ENCODE measurements around the gene UNKL. TPM values are rescaled to one million over a fixed set of nuclear protein-coding genes. Genes with fewer than 3 reads are reported as not detected.

Gene UNKL
- total and polyA plus RNA-seq, 10 donors: 6.6 to 80.0 (median 44.4) TPM

DNA sequence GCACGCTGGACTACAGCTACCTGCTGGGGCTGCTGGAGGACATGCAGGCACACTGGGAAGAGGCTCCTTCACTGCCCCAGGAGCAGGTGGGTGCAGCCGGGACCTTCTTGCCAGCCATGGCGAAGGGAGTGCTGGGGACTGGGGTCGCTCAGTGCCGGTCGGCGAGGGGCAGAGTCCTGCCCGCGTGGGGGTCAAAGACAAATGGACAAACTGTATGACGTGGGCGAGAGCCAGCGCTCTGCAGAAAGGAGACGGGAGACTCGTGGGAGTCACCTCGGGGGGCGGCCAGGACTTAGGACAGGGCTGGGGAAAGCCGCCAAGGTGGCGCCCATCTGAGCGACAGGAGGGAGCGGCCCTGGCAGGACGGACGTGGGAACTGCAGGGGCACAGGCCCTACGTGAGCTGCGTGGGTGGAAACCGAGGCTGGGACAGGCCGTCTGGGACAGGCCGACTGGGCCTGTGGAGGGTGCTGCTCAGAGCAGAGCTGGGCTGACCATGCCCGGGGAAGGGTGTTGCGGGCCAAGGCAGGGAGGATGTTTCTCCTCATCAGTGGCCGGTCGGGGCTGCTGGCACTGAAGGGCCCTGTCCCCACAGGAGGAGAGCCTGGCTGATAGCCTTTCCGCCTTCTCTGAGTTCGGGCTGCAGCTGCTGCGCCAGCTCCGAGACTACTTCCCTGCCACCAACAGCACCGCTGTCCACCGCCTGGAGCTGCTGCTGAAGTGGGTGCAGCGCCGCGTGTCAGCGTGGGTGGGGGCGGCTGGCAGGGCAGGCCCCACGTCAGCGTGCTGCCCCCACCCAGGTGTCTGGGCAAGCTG is 70.9 kb downstream of the UNKL start:
- Histone ChIP-seq H3K27me3 (replicated peaks in 1 of 7) (peaks cover 0 to under 1% (median 0%) of the 10 kb centered on the region in 7 donors), H3K9me3 (no peaks in the 10 kb centered on the region), H3K27ac (peak overlapping the region in 3 of 8 donors; percentile 18 to 79 (median 63)), H3K4me1 (peaks cover 4 to 37% (median 24%) of the 10 kb centered on the region in 6 donors), H3K4me3 (peak overlapping the region in 5 of 8 donors; percentile 13 to 69 (median 38)), H3K36me3 (peaks cover 0 to 16% (median 13%) of the 10 kb centered on the region in 6 donors)
- intact Hi-C loops (cut with DNase I; ENCODE audit: low total_unique reads): no loop called here
- TF ChIP-seq, protein P1, sequence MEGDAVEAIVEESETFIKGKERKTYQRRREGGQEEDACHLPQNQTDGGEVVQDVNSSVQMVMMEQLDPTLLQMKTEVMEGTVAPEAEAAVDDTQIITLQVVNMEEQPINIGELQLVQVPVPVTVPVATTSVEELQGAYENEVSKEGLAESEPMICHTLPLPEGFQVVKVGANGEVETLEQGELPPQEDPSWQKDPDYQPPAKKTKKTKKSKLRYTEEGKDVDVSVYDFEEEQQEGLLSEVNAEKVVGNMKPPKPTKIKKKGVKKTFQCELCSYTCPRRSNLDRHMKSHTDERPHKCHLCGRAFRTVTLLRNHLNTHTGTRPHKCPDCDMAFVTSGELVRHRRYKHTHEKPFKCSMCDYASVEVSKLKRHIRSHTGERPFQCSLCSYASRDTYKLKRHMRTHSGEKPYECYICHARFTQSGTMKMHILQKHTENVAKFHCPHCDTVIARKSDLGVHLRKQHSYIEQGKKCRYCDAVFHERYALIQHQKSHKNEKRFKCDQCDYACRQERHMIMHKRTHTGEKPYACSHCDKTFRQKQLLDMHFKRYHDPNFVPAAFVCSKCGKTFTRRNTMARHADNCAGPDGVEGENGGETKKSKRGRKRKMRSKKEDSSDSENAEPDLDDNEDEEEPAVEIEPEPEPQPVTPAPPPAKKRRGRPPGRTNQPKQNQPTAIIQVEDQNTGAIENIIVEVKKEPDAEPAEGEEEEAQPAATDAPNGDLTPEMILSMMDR (IDR thresholded peaks at IDR 0.05 in 8 of 11, conservative IDR thresholded peaks at IDR 0.05 in 3 of 11): no peak
- TF ChIP-seq POLR2A (IDR thresholded peaks at IDR 0.05) (no peak), POLR2AphosphoS5 (IDR thresholded peaks at IDR 0.05) (no peak)
- 54 to 65% (median 58%) methylated on average over 27 to 44 of the region's 44 CpGs for WGBS, 5 donors
- DNase-seq: no peak

GRCh38 chr16:1342526-1343427 is 71.7 kb downstream of the UNKL start:
- Histone ChIP-seq H3K27ac (peak overlapping the region in 5 of 8 donors; percentile 16 to 79 (median 57)), H3K4me3 (peak overlapping the region in 7 of 8 donors; percentile 12 to 69 (median 38))
- WGBS, 5 donors: 3 to 7% (median 4%) methylated on average over 34 to 49 of the region's 49 CpGs

DNA sequence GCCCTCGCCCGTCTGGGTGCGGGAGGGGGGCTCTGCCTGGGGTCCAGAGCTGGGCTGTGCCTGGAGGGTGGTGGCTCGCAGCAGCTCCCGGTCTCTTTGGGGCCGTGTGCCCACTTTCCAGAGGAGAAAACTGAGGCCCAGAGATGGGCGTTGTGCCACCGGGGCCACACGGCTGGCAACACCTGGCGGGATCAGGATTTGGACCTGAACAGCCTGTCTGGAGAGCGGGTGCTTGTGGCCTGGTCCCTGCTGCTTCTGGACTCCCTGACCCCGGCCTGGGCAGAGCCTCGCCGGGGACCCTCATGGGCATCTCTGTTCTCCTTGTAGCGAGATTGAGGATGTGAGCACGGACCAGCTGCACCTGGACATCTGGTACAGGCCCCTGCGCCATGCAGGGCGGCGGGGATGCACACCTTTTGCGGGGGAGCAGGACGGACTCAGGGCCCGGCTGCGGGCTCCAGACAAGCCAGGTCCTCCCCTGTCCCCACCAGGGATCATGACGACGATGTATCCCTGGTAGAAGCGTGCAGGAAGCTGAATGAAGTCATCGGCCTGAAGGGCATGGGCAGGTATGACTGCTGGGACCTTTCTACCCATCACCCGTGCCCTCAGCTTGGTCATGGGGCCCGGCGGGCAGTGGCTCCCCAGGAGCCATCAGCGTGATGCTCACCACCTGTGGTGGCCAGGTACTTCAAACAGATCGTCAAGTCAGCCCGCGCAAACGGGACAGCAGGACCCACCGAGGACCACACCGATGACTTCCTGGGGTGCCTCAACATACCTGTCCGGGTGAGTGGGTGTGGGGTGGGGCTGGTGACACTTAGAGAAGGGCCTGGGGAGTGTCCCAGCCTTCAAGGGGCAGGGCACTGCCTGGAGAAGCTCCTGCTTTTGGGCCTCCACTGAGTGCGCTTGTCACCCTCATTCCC is 72.7 kb downstream of the UNKL start:
- H3K9me3 ChIP-seq: no peaks in the 10 kb centered on the region
- H3K27ac ChIP-seq: peak overlapping the region in 4 of 8 donors; percentile 16 to 79 (median 60)
- WGBS, 5 donors: 84 to 88% (median 86%) methylated on average over 23 to 39 of the region's 39 CpGs
- peaks cover 4 to 45% (median 29%) of the 10 kb centered on the region in 6 donors for H3K4me1 ChIP-seq
- H3K4me3 ChIP-seq: peak overlapping the region in 3 of 8 donors; percentile 38 to 69 (median 39)
- H3K27me3 ChIP-seq (replicated peaks in 1 of 7): peaks cover 0 to 19% (median 0%) of the 10 kb centered on the region in 7 donors
- no peak for DNase-seq
- no peaks in the 10 kb centered on the region for H3K36me3 ChIP-seq
- intact Hi-C loops (cut with DNase I; ENCODE audit: low total_unique reads): no loop called here
- TF ChIP-seq POLR2AphosphoS5 (IDR thresholded peaks at IDR 0.05): no peak
- TF ChIP-seq, protein P1 (IDR thresholded peaks at IDR 0.05 in 8 of 11, conservative IDR thresholded peaks at IDR 0.05 in 3 of 11): no peak
- TF ChIP-seq POLR2A (IDR thresholded peaks at IDR 0.05): no peak

More at GRCh38 chr16:1342526-1343427, 71.7 kb downstream of the UNKL start:
- H3K36me3 ChIP-seq: peaks cover 0 to 8% (median 5%) of the 10 kb centered on the region in 6 donors
- intact Hi-C loops (cut with DNase I; ENCODE audit: low total_unique reads): no loop called here
- no peaks in the 10 kb centered on the region for H3K9me3 ChIP-seq
- peaks cover 4 to 39% (median 26%) of the 10 kb centered on the region in 6 donors for H3K4me1 ChIP-seq
- peak; percentile 98 for DNase-seq
- peaks cover 0 to 9% (median 0%) of the 10 kb centered on the region in 7 donors for H3K27me3 ChIP-seq (replicated peaks in 1 of 7)
- no peak for TF ChIP-seq POLR2A (IDR thresholded peaks at IDR 0.05)
- TF ChIP-seq, protein P1 (IDR thresholded peaks at IDR 0.05 in 8 of 11, conservative IDR thresholded peaks at IDR 0.05 in 3 of 11): peak in 3 of 11 experiments; percentile 30 to 39 (median 34)
- peak; percentile 26 to 75 (median 68) for TF ChIP-seq POLR2AphosphoS5 (IDR thresholded peaks at IDR 0.05)
